OCI-LY7 (cell line): ENCODE data around the gene ACTL9.

ENCODE experiments used
- EZH2phosphoT487 ChIP-seq: fragments of 200-600 bp; sonication (generic); IDR thresholded peaks from 2 replicates; pipeline ENCODE4 v1.6.1; 2018; ENCODE audit warnings: low read depth, borderline replicate concordance, mild to moderate bottlenecking, mixed run types, antibody characterized with exemption, low read length, moderate library complexity, mixed read lengths
- TF ChIP-seq, protein P1 (sequence below): fragments of 200-600 bp; sonication (generic); conservative IDR thresholded peaks from 2 replicates; pipeline ENCODE4 v1.5.1; 2014; ENCODE audit warnings: mild to moderate bottlenecking, antibody characterized with exemption, low read length, moderate library complexity, mixed read lengths

DNA sequence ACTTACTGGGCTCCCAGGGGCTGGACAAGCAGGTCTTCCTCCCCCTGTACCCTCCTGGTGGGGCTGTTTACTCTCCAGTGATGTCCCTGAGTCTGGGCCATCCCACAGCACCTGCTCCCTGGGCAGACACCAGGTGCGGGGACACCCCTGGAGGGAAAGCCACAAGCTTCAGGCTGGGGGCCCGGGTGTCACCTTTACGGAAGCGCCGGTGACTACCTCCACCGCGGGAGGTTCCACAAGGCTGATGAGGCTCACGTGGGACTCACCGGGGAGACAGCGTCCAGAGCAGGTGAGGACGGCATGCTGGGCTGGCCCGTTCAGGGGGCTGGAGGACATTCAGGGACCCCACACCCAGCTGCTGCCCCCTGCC is 43.3 kb downstream of the ACTL9 start:
- no peak for TF ChIP-seq EZH2phosphoT487
- TF ChIP-seq, protein P1, sequence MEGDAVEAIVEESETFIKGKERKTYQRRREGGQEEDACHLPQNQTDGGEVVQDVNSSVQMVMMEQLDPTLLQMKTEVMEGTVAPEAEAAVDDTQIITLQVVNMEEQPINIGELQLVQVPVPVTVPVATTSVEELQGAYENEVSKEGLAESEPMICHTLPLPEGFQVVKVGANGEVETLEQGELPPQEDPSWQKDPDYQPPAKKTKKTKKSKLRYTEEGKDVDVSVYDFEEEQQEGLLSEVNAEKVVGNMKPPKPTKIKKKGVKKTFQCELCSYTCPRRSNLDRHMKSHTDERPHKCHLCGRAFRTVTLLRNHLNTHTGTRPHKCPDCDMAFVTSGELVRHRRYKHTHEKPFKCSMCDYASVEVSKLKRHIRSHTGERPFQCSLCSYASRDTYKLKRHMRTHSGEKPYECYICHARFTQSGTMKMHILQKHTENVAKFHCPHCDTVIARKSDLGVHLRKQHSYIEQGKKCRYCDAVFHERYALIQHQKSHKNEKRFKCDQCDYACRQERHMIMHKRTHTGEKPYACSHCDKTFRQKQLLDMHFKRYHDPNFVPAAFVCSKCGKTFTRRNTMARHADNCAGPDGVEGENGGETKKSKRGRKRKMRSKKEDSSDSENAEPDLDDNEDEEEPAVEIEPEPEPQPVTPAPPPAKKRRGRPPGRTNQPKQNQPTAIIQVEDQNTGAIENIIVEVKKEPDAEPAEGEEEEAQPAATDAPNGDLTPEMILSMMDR: no peak
